GM13977 (cell line): ENCODE results near the gene ORMDL3.
A peak's percentile ranks its signal among the peaks of the same experiment; 100 is the strongest.

Source experiments
- DNase-seq: peaks from one replicate; pipeline ENCODE4 v3.0.0; 2012; ENCODE audit warnings: low spot score
- CTCF ChIP-seq: IDR thresholded peaks from 2 replicates; pipeline ENCODE4 v1.5.1; 2012; ENCODE audit warnings: mild to moderate bottlenecking, control low read depth; ENCODE audit not compliant: insufficient read depth; ENCODE audit errors: extremely low read depth, missing control alignments
- in situ Hi-C: fragments of 300-500 bp; cut with MboI; formaldehyde crosslinking; loops from one replicate; pipeline ENCODE4 v1.12.0; 2022; ENCODE audit warnings: low sequenced_read_pairs, low pct_unique_long_range_greater_than_20kb, mixed read lengths, inconsistent platforms; ENCODE audit not compliant: unreplicated experiment

ORMDL3 gene

GRCh38 chr17:39933912-39934311, 6.5 kb upstream of the ORMDL3 start:
- DNase-seq: no peak
- in situ Hi-C loops: no loop called here
- TF ChIP-seq CTCF: no peak

GRCh38 chr17:39929646-39930407, 2.4 kb upstream of the ORMDL3 start:
- TF ChIP-seq CTCF: no peak
- in situ Hi-C loops: no loop called here
- no peak for DNase-seq

- DNase-seq: peak; percentile 66
- in situ Hi-C loops: no loop called here
- TF ChIP-seq CTCF: no peak
These were observed 1.7 kb upstream of the ORMDL3 start for GRCh38 chr17:39928858-39929645.

GRCh38 chr17:39927929-39928857, 792 bp upstream of the ORMDL3 start:
- no peak for DNase-seq
- in situ Hi-C loops: no loop called here
- no peak for TF ChIP-seq CTCF

- no peak for TF ChIP-seq CTCF
These were observed 757 bp downstream of the ORMDL3 start for GRCh38 chr17:39926588-39927100.

GRCh38 chr17:39926135-39926587, 1.2 kb downstream of the ORMDL3 start:
- DNase-seq: no peak
- in situ Hi-C loops: no loop called here
- TF ChIP-seq CTCF: no peak

More at GRCh38 chr17:39926588-39927100, 757 bp downstream of the ORMDL3 start:
- DNase-seq: peak; percentile 58
- in situ Hi-C loops: no loop called here
